HFF-Myc (cell line): ENCODE data around the gene HMGN4.
"Not testable (repeated sequence)": the region's sequence is repeated elsewhere in the genome, so short reads cannot be mapped to it uniquely, and the experiment has no call there.

Experiments
- DNase-seq: peaks from one replicate; pipeline ENCODE4 v3.0.0-alpha.2; 2011; ENCODE audit warnings: low read depth; ENCODE audit errors: extremely low read depth
- H3K4me3 ChIP-seq: replicated peaks from 2 replicates; pipeline ENCODE4 v1.5.1; 2011; ENCODE audit warnings: low read depth, mild to moderate bottlenecking, control low read depth, low read length
- CTCF ChIP-seq: IDR thresholded peaks from 2 replicates; pipeline ENCODE4 v1.5.1; 2012; ENCODE audit warnings: mild to moderate bottlenecking, low read depth, low read length, control low read depth; ENCODE audit errors: missing control alignments

The HMGN4 gene

GRCh38 chr6:26543953-26544352 lies 5.8 kb downstream of the HMGN4 start:
- no peak overlapping the region for H3K4me3 ChIP-seq
- DNase-seq = no peak
- TF ChIP-seq CTCF = peak; percentile 22

- H3K4me3 ChIP-seq = no peak overlapping the region
- DNase-seq = no peak
- TF ChIP-seq CTCF = no peak
Measured at GRCh38 chr6:26544473-26544872, 6.3 kb downstream of the HMGN4 start.

GRCh38 chr6:26545627-26546026 lies 7.5 kb downstream of the HMGN4 start:
- no peak for DNase-seq
- no peak for TF ChIP-seq CTCF
- no peak overlapping the region for H3K4me3 ChIP-seq

GRCh38 chr6:26547363-26547762 lies 9.2 kb downstream of the HMGN4 start:
- DNase-seq, H3K4me3 ChIP-seq: not testable (repeated sequence)

GRCh38 chr6:26550250-26550993 lies 12.3 kb downstream of the HMGN4 start:
- DNase-seq = no peak
- H3K4me3 ChIP-seq = peak overlapping the region; percentile 43
- no peak for TF ChIP-seq CTCF

- H3K4me3 ChIP-seq = no peak overlapping the region
- TF ChIP-seq CTCF = no peak
Measured at GRCh38 chr6:26552205-26552604, 14.0 kb downstream of the HMGN4 start.

GRCh38 chr6:26552640-26553188 lies 14.5 kb downstream of the HMGN4 start:
- no peak for DNase-seq
- peak overlapping the region; percentile 58 for H3K4me3 ChIP-seq
- TF ChIP-seq CTCF = no peak

More at GRCh38 chr6:26552205-26552604, 14.0 kb downstream of the HMGN4 start:
- no peak for DNase-seq
